ENCODE data around the gene MMP24.

Gene MMP24

GRCh38 chr20:35325401-35325800 is 98.9 kb downstream of the MMP24 start:
- no peak overlapping the region for H3K4me3 ChIP-seq (ENCODE audit: low read depth, low read length)
- DNase-seq (ENCODE audit: low read depth, low spot score), result no peak
- in situ Hi-C loops (cut with HindIII; ENCODE audit: low sequenced_read_pairs), result no loop called here
- TF ChIP-seq CTCF (IDR thresholded peaks at IDR 0.05; ENCODE audit: low read depth, low read length), result no peak

GRCh38 chr20:35326021-35326739 is 99.7 kb downstream of the MMP24 start:
- TF ChIP-seq CTCF (IDR thresholded peaks at IDR 0.05; ENCODE audit: low read depth, low read length), result no peak
- H3K4me3 ChIP-seq (ENCODE audit: low read depth, low read length), result no peak overlapping the region
- DNase-seq (ENCODE audit: low read depth, low spot score), result no peak
- in situ Hi-C loops (cut with HindIII; ENCODE audit: low sequenced_read_pairs), result no loop called here

Data from astrocyte of the spinal cord (primary cell).